Breast epithelium (tissue), 3 donors: Measurements from ENCODE around the gene ZNF646.

Source experiments
- CTCF ChIP-seq, 3 donors: fragments of 450-650 bp; IDR thresholded peaks; one replicate each; pipeline ENCODE4 v1.5.1; 2016 to 2017; ENCODE audit warnings: antibody characterized with exemption in 3 of 3, mild to moderate bottlenecking in 3 of 3, moderate library complexity in 3 of 3
- POLR2A ChIP-seq: fragments of 450-650 bp; IDR thresholded peaks from one replicate; pipeline ENCODE4 v1.6.1; 2016; ENCODE audit warnings: antibody characterized with exemption, mild to moderate bottlenecking, moderate library complexity
- POLR2AphosphoS5 ChIP-seq, 3 donors: sonication (generic); formaldehyde crosslinking; IDR thresholded peaks; one replicate each; pipeline ENCODE4 v1.6.1; 2017; ENCODE audit warnings: antibody characterized with exemption in 3 of 3

- TF ChIP-seq CTCF (IDR thresholded peaks at IDR 0.05) (no peak), POLR2A (no peak), POLR2AphosphoS5 (IDR thresholded peaks at IDR 0.05) (no peak)
Measured at GRCh38 chr16:31077592-31078396, 3.6 kb downstream of the ZNF646 start.
